VCaP (cell line): ENCODE measurements around the gene FRMPD4.

Source experiments
- H3K27ac ChIP-seq: fragments of 450-650 bp; 2 replicates; pipeline ENCODE4 v1.5.1; 2017
- TF ChIP-seq, protein P1 (sequence below): fragments of 450-650 bp; conservative IDR thresholded peaks from 2 replicates; pipeline ENCODE4 v1.5.1; 2017; ENCODE audit warnings: mild to moderate bottlenecking, moderate library complexity

FRMPD4 gene

DNA sequence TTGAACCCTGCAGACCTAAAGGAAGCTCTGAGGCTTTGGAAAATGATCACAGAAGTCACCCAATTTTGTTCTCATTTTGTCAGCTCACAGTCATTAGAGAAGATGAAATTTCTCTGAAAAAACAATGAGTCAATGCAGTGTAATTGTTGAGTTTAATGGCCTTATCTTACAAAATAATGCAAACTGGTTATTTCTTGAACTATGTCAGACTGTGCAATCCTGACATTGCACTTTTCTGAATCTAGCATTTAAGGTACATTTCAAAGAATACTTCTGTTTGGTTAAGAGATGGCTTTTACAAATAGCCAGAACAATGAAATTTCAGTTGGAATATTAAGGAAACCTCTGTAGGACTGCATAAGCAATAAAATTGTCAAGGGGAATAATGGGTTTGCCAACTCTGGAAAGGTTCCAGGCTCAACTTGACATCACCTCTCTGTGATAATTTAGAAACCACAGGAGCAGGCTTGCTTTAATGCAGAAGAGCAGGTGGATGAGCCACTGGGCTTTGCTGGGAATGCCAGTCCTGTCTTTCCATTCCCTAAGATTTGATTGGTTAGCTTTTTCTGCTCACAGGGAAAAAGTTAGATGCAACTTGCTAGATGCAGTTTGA, 222.8 kb downstream of the FRMPD4 start:
- TF ChIP-seq, protein P1, sequence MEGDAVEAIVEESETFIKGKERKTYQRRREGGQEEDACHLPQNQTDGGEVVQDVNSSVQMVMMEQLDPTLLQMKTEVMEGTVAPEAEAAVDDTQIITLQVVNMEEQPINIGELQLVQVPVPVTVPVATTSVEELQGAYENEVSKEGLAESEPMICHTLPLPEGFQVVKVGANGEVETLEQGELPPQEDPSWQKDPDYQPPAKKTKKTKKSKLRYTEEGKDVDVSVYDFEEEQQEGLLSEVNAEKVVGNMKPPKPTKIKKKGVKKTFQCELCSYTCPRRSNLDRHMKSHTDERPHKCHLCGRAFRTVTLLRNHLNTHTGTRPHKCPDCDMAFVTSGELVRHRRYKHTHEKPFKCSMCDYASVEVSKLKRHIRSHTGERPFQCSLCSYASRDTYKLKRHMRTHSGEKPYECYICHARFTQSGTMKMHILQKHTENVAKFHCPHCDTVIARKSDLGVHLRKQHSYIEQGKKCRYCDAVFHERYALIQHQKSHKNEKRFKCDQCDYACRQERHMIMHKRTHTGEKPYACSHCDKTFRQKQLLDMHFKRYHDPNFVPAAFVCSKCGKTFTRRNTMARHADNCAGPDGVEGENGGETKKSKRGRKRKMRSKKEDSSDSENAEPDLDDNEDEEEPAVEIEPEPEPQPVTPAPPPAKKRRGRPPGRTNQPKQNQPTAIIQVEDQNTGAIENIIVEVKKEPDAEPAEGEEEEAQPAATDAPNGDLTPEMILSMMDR = no peak
- H3K27ac ChIP-seq = no peak overlapping the region

DNA sequence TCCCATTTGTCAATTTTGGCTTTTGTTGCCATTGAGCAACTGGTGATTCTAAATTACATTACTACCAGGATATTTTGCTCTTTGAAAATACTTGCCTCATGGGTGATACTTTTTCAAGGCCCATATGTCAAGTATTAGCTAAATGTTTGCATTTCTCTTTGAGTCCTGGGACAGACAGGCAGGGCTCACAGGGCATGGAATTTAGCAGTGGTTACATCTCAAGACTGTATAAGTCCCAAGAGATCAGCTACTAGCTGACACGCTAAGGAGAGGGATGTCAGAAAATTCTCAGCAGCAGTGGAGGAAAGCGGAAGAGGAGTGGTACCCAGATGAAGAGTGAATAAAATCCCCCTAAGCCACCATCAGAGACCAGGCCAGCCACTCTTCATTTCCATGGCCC, 224.9 kb downstream of the FRMPD4 start:
- TF ChIP-seq, protein P1 = no peak
- no peak overlapping the region for H3K27ac ChIP-seq

DNA sequence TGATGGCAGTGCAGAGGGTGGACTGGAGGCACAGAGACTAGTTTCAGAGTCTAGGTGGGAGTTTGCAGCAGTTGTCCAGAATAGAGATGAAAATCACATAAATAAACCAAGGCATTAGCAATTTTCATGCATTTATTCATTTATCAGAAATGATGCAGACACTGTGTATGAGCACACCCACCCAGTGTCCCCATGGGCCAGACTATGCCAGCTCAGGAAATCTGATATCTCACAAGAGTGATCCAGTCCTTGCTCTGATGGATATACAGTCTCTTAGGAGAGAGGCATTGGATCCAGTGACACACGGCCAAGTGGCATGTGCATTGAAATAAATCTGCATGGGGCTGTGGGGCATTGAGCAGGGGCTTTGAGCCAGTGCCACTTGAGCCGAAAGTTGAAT, 228.2 kb downstream of the FRMPD4 start:
- H3K27ac ChIP-seq = no peak overlapping the region
- TF ChIP-seq, protein P1 = no peak

DNA sequence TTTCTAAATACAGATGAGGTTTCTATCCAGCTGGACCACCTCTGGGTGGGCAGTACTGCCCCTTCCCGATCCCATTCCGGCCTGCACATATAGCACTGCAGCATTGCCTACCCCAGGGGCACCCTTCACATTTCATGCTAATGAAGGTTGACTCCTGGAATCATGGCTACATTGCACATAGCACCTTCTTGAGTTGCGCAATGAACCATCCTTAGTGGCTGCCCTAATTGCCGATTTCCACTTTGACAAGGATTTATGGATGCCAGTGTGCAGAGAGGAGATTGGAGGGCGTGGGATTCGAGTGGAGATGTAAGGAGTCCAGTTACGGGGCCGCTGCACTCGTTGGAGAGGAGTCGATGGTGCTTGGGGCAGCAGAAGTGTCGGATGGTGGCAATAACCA, 229.0 kb downstream of the FRMPD4 start:
- no peak overlapping the region for H3K27ac ChIP-seq
- TF ChIP-seq, protein P1 = no peak

DNA sequence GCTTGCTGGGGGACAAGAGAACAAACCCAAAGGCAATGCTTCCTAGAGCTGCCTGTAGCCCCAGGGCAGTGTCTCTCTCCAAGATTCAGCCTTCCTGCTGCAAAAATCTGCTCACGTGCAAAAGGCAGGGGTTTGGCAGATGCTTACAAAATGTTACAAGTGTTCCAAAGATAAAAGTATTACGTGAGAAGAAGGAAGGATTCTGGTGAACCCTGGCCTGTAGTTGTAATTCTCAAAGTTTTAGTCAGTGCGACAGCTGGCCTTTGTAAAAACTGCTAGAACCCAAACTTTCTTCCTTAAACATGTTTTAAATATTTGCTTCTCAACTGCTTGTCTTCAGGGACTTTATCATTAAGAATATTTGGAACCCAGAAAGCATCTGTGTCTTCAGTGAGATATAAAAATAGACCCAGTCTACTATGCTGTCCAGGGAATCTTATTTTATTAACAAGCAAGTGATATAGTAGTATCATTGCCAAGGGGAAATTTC, 232.3 kb downstream of the FRMPD4 start:
- no peak overlapping the region for H3K27ac ChIP-seq
- TF ChIP-seq, protein P1 = no peak

DNA sequence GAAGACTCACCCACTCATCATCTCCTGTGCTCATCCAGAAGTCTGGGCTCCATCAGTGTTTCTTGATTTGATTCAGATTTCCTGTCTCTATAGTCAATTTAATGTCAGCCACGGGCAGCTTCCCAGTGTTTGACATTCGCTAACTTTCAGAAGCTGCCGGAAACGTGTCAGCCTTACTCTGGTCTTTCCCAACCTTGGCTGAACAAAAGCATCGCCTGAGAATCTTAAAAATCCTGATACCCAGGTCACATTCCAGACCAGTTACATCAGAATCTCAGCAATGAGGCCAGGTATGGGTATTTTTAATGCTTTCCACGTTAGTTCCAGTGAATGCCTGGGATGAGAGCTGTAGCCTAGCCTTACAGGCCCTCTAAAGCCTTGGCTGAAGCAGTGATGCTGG, 233.8 kb downstream of the FRMPD4 start:
- no peak overlapping the region for H3K27ac ChIP-seq
- TF ChIP-seq, protein P1 = no peak

DNA sequence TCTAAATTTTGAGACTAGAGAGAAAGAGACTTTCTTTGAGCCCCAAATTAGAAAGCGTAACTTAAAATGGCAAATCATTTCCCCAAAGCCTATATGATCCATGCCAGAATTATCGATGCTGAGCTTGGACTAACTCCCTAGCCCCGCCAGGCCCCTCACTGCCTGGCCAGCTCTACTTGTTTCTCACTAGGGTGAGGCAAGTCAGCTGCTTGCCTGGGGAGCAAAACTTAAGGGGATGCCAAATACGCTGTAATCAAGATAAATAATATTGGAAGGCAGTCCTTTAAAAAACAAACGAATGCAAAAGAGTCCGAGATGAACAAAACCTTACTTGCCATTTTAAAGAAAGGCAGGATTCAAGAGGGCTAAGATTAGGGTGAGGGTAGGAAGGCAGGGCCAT, 236.0 kb downstream of the FRMPD4 start:
- no peak overlapping the region for H3K27ac ChIP-seq
- TF ChIP-seq, protein P1 = no peak
